ENCODE data around the gene TGFBRAP1. TPM values are rescaled to one million over a fixed set of nuclear protein-coding genes. Genes with fewer than 3 reads are reported as not detected.
"Not testable (repeated sequence)": the region's sequence is repeated elsewhere in the genome, so short reads cannot be mapped to it uniquely, and the experiment has no call there.

The TGFBRAP1 gene
- total RNA-seq, 4 donors from 2014 or later: 17.7 to 29.0 (median 26.2) TPM

DNA sequence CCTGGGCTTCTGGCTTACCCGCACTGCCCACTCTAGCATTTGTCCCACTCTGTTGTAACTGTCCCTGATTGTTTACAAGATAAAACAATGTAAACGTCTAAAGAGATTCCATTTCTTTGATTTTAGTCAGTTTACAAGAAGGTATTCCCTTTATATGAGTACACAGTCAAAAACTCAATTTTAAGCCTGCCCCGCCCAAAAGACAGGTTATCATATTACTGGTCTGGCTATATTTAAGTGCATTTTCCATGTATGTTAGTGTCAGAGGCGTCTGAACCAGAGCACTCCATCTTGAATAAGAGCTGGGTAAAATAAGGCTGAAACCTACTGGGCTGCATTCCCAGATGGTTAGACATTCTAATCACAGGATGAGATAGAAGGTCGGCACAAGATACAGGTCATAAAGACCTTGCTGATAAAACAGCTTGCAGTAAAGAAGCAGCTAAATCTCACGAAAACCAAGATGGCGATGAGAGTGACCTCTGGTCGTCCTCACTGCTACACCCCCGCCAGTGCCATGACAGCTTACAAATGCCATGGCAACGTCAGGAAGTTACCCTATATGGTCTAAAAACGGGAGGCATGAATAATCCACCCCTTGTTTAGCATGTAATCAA is 73.0 kb downstream of the TGFBRAP1 start:
- no peak for TF ChIP-seq POLR2A (IDR thresholded peaks at IDR 0.05)
- TF ChIP-seq, protein P1, sequence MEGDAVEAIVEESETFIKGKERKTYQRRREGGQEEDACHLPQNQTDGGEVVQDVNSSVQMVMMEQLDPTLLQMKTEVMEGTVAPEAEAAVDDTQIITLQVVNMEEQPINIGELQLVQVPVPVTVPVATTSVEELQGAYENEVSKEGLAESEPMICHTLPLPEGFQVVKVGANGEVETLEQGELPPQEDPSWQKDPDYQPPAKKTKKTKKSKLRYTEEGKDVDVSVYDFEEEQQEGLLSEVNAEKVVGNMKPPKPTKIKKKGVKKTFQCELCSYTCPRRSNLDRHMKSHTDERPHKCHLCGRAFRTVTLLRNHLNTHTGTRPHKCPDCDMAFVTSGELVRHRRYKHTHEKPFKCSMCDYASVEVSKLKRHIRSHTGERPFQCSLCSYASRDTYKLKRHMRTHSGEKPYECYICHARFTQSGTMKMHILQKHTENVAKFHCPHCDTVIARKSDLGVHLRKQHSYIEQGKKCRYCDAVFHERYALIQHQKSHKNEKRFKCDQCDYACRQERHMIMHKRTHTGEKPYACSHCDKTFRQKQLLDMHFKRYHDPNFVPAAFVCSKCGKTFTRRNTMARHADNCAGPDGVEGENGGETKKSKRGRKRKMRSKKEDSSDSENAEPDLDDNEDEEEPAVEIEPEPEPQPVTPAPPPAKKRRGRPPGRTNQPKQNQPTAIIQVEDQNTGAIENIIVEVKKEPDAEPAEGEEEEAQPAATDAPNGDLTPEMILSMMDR (IDR thresholded peaks at IDR 0.05): no peak
- Histone ChIP-seq H3K4me3 (no peak overlapping the region), H3K9me3 (no peaks in the 10 kb centered on the region), H3K36me3 (no peaks in the 10 kb centered on the region), H3K4me1 (no peaks in the 10 kb centered on the region), H3K27ac (no peak overlapping the region), H3K27me3 (no peaks in the 10 kb centered on the region)
- no peak for DNase-seq

DNA sequence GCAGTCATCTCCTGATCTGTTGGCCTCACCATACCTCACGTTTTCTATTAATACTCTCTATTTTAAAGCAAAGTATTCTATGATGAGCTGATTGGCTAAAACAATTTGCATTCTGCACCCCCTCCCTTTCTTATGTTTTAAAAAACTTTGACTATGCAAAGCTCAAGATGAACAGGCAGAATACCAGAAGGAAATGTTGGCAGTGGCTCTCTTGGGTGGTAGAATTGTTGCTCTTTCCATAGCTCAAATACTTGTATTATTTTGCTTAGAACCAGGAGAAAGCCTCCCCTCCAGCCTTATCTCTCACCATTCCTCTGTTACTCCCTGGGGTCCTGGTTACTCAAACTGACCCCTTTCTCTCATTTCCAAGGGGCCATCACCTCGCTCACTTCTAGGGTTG is 73.6 kb downstream of the TGFBRAP1 start:
- no peak for DNase-seq
- Histone ChIP-seq H3K4me3 (no peak overlapping the region), H3K36me3 (no peaks in the 10 kb centered on the region), H3K27me3 (no peaks in the 10 kb centered on the region), H3K9me3 (no peaks in the 10 kb centered on the region), H3K4me1 (no peaks in the 10 kb centered on the region), H3K27ac (no peak overlapping the region)
- TF ChIP-seq POLR2A (IDR thresholded peaks at IDR 0.05): no peak
- TF ChIP-seq, protein P1 (IDR thresholded peaks at IDR 0.05): no peak

DNA sequence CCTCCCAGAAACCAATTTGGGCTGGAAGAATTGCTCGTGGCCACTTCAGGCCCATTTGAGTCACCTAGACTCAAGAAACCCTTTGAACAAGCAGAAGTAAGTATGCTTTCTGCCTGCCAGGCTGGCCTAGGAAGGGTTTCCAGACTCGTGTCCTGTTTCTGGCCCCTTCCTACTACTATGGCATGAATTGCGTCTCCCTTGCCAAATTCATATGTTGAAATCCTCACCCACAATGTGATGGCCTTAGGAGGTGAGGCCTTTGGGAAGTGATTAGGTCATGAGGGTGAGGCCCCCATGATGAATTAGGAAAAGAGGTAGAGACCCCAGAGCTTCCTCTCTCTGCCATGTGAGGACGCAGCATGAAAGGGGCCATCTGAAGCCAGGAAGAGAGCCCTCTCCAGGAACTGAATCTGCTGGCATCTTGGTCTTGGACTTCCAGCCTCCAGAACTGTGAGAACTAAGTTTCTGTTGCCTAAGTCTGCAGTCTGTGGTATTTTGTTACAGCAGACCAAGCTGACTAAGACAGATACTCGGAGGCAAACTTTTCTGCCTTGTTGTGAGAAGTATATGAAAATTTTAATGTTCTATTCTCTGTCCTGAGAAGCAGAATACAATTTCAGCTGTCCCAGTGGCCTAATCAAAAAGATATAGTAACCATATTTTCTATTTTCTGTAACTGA is 74.9 kb downstream of the TGFBRAP1 start:
- Histone ChIP-seq H3K4me3 (no peak overlapping the region), H3K27me3 (no peaks in the 10 kb centered on the region), H3K36me3 (no peaks in the 10 kb centered on the region), H3K4me1 (no peaks in the 10 kb centered on the region), H3K9me3 (no peaks in the 10 kb centered on the region), H3K27ac (no peak overlapping the region)
- TF ChIP-seq POLR2A (IDR thresholded peaks at IDR 0.05): no peak
- TF ChIP-seq, protein P1 (IDR thresholded peaks at IDR 0.05): no peak
- no peak for DNase-seq

DNA sequence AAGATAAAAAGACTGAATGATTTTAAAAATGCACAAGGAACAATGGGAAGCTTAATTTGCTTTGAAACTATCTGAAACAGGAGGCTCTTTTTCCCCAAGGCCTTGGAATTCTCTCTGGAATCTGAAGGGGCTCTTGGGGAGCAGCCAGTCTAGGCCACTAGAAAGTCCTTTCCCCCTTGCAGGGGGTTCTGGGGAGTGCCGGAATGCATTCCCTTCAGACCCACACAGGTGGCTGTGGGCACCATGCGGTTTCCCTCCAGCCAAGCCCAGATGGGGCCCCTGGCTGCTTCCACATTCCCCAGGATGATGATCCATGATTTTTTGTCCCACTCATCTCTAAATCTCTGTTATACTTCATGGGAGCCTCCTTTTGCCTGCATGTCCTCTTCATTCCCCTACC is 77.3 kb downstream of the TGFBRAP1 start:
- Histone ChIP-seq H3K27ac (no peak overlapping the region), H3K36me3 (no peaks in the 10 kb centered on the region), H3K4me1 (no peaks in the 10 kb centered on the region), H3K4me3 (no peak overlapping the region), H3K27me3 (no peaks in the 10 kb centered on the region), H3K9me3 (no peaks in the 10 kb centered on the region)
- TF ChIP-seq, protein P1 (IDR thresholded peaks at IDR 0.05): no peak
- no peak for TF ChIP-seq POLR2A (IDR thresholded peaks at IDR 0.05)
- DNase-seq: no peak

DNA sequence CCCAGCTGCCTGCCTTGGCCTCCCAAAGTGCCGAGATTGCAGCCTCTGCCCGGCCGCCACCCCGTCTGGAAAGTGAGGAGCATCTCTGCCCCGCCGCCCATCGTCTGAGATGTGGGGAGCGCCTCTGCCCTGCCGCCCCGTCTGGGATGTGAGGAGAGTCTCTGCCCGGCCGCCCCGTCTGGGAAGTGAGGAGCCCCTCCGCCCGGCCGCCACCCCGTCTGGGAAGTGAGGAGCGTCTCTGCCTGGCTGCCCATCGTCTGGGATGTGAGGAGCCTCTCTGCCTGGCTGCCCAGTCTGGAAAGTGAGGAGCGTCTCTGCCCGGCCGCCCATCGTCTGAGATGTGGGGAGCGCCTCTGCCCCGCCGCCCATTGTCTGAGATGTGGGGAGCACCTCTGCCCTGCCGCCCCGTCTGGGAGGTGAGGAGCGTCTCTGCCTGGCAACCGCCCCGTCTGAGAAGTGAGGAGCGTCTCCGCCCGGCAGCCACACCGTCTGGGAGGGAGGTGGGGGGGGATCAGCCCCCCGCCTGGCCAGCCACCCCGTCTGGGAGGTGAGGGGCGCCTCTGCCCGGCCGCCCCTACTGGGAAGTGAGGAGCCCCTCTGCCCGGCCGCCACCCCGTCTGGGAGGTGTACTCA is 78.4 kb downstream of the TGFBRAP1 start:
- H3K36me3 ChIP-seq, H3K9me3 ChIP-seq, H3K27me3 ChIP-seq, H3K27ac ChIP-seq, H3K4me3 ChIP-seq, DNase-seq, H3K4me1 ChIP-seq: not testable (repeated sequence)

DNA sequence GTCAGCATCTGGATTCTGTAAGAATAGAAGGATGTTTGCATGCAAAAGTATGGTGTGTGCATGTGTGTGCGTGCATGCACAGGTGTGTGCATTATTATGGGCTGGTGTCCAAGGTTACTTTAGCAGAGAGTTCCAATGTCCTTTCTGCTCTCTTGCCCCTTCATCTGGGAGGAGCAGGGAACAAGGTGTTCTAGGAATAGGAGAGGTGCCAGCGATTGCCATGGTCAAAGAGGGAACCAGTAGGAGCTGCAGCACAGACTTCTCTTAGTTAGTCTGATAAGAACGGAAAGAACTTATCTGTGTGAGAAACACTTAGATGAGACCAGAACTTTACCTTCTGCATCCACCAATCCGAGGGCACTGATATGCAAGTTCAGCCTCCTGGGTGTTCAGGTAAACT is 79.6 kb downstream of the TGFBRAP1 start:
- DNase-seq: no peak
- Histone ChIP-seq H3K9me3 (no peaks in the 10 kb centered on the region), H3K27me3 (no peaks in the 10 kb centered on the region), H3K4me3 (no peak overlapping the region), H3K27ac (no peak overlapping the region), H3K4me1 (no peaks in the 10 kb centered on the region), H3K36me3 (no peaks in the 10 kb centered on the region)
- TF ChIP-seq, protein P1 (IDR thresholded peaks at IDR 0.05): no peak
- TF ChIP-seq POLR2A (IDR thresholded peaks at IDR 0.05): no peak

All from Peyer's patch (tissue), 4 donors.